GM21423 (cell line): Measurements from ENCODE around the gene POLR3A.
"Not testable (repeated sequence)": the region's sequence is repeated elsewhere in the genome, so short reads cannot be mapped to it uniquely, and the experiment has no call there.

Experiments
- ATAC-seq: cut with Tn5 transposase; IDR thresholded peaks from one replicate; pipeline ENCODE4 v1.9.1; 2021; ENCODE audit warnings: mild to moderate bottlenecking, moderate library complexity; ENCODE audit not compliant: unreplicated experiment

Gene POLR3A

GRCh38 chr10:78025685-78026364 is 3.5 kb downstream of the POLR3A start:
- ATAC-seq = no peak

DNA sequence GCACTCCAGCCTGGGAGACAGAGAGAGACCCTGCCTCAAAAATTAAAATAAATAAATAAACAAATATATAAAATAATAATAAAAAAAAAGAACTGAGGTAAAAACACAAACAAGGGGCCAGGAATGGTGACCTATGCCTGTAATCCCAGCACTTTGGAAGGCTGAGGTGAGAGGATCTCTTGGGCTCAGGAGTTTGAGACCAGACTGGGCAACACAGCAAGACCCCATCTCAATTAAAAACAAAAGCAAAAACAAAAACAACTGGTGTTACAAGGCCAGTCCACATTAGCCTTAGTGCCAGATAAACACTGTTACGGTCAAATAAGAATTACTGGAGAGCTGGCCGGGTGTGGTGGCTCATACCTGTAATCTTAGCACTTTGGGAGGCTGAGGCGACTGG is 5.6 kb downstream of the POLR3A start:
- no peak for ATAC-seq

- no peak for ATAC-seq
Observed at GRCh38 chr10:78021201-78021600, 8.1 kb downstream of the POLR3A start.

GRCh38 chr10:78019264-78019663 is 10.1 kb downstream of the POLR3A start:
- no peak for ATAC-seq

GRCh38 chr10:78017856-78018255 is 11.5 kb downstream of the POLR3A start:
- no peak for ATAC-seq

DNA sequence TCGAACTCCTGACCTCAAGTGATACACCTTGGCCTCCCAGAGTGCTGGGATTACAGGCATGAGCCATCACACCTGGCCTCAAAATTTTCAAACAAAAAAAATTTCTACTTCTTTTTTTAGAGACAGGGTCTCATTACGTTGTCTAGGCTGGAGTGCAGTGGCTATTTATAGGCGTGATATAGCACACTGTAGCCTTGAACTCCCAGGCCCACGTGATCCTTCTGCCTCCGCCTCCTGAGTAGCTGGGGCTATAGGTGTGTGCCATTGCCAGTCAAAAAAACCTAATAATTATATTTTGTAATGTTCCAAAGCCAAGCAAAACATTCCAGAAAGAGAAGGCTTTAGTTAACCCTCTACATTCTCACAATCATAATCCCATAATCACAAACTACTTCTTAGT is 13.8 kb downstream of the POLR3A start:
- ATAC-seq = no peak

GRCh38 chr10:78013564-78013963 is 15.8 kb downstream of the POLR3A start:
- ATAC-seq = no peak

DNA sequence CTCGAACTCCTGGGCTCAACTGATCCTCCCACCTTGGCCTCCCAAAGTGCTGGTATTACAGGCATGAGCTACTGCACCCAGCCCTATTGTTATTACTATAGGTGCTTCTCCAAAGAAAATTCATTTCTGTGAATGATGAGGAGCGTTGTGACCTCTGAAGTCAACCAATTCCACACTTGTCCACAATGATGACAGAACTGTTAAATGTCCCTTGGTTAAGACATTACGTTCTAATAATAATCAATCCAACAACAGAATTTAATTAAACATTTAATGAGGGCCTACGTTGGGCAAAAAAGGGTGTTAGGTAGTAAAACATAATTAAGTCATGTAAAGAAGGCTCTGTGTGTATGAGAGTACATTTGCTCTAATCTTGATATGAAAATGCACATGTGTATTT is 18.2 kb downstream of the POLR3A start:
- ATAC-seq = no peak

GRCh38 chr10:78010278-78010677 is 19.0 kb downstream of the POLR3A start:
- no peak for ATAC-seq

DNA sequence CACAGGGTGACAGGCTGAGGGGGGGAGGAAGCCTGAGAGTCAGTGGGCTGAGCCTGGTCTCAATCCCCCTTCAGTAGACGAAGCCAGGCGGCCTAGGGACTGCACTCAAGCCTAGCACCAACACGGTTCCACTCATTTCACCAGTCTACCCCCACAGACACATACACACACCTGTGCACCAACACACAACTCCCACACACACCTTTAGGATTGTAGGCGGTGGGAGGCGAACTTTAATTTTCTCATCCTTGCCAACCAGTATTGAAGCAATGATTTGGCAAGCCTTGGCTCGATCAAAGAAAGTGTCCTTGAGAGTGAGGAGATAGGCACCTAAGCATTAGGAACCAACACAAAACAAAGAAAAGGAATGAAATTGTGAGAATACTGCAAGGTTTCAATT is 19.7 kb downstream of the POLR3A start:
- no peak for ATAC-seq

- no peak for ATAC-seq
Observed at GRCh38 chr10:78007172-78007571, 22.1 kb downstream of the POLR3A start.

GRCh38 chr10:78004215-78005026 is 24.9 kb downstream of the POLR3A start:
- ATAC-seq = no peak

DNA sequence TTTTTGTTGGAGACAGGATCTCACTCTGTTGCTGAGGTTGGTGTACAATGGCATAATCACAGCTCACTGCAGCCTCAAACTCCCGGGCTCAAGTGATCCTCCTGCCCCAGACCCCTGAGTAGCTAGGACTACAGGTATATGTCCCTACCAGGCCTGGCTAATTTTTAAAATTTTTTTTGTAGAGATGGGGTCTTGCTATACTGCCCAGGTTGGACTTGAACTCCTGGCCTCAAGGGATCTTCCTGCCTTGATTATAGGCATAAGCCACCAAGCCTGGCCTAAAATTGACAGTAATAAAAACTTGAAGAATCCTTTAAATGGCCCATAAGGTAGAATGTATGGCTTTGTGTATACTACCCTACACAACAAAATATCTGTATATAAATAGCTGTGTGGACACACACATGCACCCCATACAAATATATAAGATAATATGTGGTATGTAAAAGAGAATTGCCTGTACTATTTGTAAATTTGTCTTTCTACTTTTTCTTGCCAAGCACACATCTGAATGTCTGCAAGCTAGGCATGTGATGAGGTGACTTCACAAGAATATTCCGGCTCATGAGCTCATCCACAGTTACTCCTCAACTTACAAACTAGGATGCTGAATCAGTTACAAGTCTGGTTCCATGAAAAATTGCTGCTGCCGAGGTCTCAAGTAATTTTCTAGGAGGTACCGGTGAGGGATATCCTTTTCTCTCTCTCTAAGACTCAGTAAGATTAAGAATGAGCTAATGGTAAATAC is 26.6 kb downstream of the POLR3A start:
- ATAC-seq = no peak

GRCh38 chr10:78000956-78001472 is 28.3 kb downstream of the POLR3A start:
- ATAC-seq = no peak

- no peak for ATAC-seq
Observed at GRCh38 chr10:78000206-78000605, 29.1 kb downstream of the POLR3A start.

- not testable (repeated sequence) for ATAC-seq
Observed at GRCh38 chr10:77998780-77999179, 30.5 kb downstream of the POLR3A start.

GRCh38 chr10:77993620-77994019 is 35.7 kb downstream of the POLR3A start:
- no peak for ATAC-seq

DNA sequence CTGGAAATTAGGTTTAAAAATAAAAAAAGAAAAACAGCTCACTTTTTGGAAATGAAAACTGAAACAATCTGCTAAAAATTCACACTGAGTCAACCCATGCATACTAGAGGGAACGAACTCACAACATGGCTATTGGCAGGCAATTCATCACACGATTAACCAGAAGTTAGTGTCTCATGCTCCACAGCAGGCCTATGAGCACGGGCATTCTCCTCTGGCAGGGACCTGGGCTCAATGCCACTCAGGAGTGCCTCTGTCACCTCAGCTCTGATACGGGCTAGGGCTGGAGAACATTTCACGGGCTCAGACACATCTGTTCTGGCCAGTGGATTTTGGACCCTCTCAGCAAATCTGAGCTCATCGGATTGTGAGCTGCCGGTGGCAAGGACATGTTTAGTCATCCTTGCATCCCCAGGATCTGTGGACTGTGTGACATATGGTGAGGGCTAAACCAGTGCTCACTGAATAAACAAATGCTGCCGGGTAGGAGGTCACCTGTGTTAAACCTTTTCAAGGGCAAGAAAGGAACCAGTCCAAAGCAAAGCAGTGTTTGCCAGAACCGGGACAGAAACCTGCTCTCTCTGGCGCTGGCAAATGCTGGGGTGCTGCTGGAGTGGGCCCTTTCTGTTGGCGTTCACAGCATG is 40.1 kb downstream of the POLR3A start:
- ATAC-seq = no peak

DNA sequence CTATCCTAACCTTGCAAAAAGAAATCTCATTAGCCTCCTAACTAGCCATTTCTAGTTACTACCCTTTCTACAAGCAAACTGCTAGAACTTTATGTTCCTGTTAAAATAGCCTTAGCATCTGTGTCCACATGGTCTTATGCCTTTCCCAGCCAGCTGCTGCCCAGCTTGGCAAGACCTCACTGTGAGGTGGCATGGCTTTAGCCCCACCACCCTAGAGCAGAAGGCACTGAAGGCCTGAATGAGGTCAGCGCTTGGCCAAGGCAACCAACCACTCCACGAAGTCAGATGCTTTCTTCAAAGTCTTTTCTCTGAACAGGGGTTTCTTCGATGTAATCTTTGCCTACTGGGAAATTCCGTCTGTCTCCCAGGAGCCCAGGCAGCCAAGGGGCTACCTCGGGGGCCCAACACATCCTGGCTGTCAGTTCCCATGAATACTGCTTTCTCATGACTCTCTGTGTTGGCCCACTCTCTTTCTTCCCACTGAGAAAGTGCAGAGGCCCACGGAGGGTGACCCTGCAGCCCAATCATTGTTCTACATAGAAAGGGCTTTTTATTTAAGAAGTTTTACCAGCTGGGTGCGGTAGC is 41.6 kb downstream of the POLR3A start:
- no peak for ATAC-seq

GRCh38 chr10:77984986-77985385 is 44.3 kb downstream of the POLR3A start:
- ATAC-seq = no peak
